OCI-LY3 (cell line): Measurements from ENCODE around the gene SHROOM3.

Experiments
- EZH2phosphoT487 ChIP-seq: fragments of 200-600 bp; shearing (Covaris generic); IDR thresholded peaks from 2 replicates; pipeline ENCODE4 v1.6.1; 2018; ENCODE audit warnings: antibody characterized with exemption, mixed run types, low read depth
- TF ChIP-seq, protein P1 (sequence below): fragments of 200-600, 300-600 bp; sonication (generic); IDR thresholded peaks from 2 replicates; pipeline ENCODE4 v1.5.1; 2014; ENCODE audit warnings: antibody characterized with exemption, low read length, low read depth

DNA sequence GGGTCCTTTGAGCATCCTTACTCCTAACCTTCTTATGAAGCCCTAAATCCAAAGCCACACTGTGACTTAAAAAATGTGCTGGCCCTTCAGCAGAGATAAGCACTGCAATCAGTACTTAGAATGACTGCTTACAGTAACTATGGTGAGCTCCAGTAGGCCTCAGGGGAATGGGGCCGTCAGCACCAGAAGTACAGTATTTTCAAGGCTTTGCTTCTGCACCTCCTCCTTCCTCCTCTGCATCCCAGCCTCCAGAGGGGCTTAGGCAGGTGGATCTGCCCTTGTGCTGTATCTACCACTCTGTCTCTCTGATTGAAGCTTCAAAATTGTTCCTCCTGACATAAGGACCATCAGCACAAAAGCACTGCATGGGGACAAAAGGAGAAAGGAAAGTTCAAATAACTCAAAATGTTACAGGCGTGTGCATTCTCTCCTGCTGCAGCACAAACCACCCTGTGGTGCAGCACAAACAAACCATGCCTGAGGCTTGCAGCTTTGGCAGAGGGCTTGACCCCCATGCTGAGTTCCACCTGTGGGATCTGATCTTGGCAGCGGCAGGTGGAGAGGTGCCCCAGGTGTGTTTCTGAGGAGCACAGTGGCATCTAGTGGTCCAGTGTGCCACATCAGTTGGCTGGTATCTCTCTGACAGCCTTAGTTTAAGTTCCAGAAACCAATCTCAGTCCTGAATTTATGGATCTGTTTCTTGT, 298.2 kb downstream of the SHROOM3 start:
- TF ChIP-seq, protein P1, sequence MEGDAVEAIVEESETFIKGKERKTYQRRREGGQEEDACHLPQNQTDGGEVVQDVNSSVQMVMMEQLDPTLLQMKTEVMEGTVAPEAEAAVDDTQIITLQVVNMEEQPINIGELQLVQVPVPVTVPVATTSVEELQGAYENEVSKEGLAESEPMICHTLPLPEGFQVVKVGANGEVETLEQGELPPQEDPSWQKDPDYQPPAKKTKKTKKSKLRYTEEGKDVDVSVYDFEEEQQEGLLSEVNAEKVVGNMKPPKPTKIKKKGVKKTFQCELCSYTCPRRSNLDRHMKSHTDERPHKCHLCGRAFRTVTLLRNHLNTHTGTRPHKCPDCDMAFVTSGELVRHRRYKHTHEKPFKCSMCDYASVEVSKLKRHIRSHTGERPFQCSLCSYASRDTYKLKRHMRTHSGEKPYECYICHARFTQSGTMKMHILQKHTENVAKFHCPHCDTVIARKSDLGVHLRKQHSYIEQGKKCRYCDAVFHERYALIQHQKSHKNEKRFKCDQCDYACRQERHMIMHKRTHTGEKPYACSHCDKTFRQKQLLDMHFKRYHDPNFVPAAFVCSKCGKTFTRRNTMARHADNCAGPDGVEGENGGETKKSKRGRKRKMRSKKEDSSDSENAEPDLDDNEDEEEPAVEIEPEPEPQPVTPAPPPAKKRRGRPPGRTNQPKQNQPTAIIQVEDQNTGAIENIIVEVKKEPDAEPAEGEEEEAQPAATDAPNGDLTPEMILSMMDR = peak; percentile 63
- no peak for TF ChIP-seq EZH2phosphoT487
